H1 (cell line): ENCODE measurements around the gene MROH7.

Experiments
- BRCA1 ChIP-seq: IDR thresholded peaks from 2 replicates; pipeline ENCODE4 v1.6.1; 2012; ENCODE audit warnings: low read depth, low read length, improper control_type of control experiment
- HDAC6 ChIP-seq: IDR thresholded peaks from one replicate; pipeline ENCODE4 v1.7.1; 2012; ENCODE audit warnings: low read depth, mild to moderate bottlenecking, inconsistent platforms, low read length, moderate library complexity
- TF ChIP-seq, protein P1 (sequence below), 3 experiments: IDR thresholded peaks; 1 replicate in 2 of 3; 2 replicates in 1 of 3; pipeline versions ENCODE4 v1.5.1 to v1.6.1; 2011; ENCODE audit warnings: low read length in 3 of 3, mild to moderate bottlenecking in 3 of 3, inconsistent platforms in 2 of 3, low read depth in 1 of 3, moderate library complexity in 1 of 3; ENCODE audit not compliant: insufficient read depth in 1 of 3; ENCODE audit errors: control extremely low read depth in 1 of 3
- TF ChIP-seq, protein P2 (sequence below): IDR thresholded peaks from 2 replicates; pipeline ENCODE4 v1.6.1; 2011; ENCODE audit warnings: low read length, improper control_type of control experiment

DNA sequence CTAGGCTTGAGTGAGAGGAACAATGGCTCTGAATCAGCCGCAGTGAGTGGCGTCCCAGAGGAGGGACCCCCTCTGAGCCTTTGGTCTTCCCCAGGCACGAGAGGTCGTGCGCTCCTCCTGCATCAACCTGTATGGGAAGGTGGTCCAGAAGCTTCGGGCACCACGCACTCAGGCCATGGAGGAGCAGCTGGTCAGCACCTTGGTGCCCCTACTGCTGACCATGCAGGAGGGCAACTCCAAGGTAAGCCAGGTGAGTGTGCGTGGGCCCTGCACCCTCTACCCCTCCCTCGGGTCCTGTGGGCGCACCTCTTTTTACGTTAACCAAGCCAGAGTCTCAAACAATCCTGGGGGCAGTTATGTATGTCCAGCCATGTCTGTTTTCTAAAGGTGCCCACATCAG is 60.4 kb downstream of the MROH7 start:
- no peak for TF ChIP-seq HDAC6
- TF ChIP-seq, protein P1, sequence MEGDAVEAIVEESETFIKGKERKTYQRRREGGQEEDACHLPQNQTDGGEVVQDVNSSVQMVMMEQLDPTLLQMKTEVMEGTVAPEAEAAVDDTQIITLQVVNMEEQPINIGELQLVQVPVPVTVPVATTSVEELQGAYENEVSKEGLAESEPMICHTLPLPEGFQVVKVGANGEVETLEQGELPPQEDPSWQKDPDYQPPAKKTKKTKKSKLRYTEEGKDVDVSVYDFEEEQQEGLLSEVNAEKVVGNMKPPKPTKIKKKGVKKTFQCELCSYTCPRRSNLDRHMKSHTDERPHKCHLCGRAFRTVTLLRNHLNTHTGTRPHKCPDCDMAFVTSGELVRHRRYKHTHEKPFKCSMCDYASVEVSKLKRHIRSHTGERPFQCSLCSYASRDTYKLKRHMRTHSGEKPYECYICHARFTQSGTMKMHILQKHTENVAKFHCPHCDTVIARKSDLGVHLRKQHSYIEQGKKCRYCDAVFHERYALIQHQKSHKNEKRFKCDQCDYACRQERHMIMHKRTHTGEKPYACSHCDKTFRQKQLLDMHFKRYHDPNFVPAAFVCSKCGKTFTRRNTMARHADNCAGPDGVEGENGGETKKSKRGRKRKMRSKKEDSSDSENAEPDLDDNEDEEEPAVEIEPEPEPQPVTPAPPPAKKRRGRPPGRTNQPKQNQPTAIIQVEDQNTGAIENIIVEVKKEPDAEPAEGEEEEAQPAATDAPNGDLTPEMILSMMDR (IDR thresholded peaks at IDR 0.05; ENCODE audit: control extremely low read depth in 1 of 3, insufficient read depth in 1 of 3, low read depth in 1 of 3, low read length in 3 of 3): no peak
- no peak for TF ChIP-seq BRCA1
- TF ChIP-seq, protein P2, sequence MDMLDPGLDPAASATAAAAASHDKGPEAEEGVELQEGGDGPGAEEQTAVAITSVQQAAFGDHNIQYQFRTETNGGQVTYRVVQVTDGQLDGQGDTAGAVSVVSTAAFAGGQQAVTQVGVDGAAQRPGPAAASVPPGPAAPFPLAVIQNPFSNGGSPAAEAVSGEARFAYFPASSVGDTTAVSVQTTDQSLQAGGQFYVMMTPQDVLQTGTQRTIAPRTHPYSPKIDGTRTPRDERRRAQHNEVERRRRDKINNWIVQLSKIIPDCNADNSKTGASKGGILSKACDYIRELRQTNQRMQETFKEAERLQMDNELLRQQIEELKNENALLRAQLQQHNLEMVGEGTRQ: no peak
